SK-N-SH (cell line): ENCODE results near the gene PDE4B. TPM values are rescaled to one million over a fixed set of nuclear protein-coding genes. Genes with fewer than 3 reads are reported as not detected.
A peak's percentile ranks its signal among the peaks of the same experiment; 100 is the strongest.

Experiments
- CTCF ChIA-PET: fragments of 300-600, 350-600 bp; formaldehyde crosslinking; extraction: SDS; loops from one replicate; lab custom pipeline; 2021; lab: Yijun Ruan, JAX
- POLR2A ChIA-PET: fragments of 350-600 bp; sonication (Branson Sonifier 250); formaldehyde crosslinking; extraction: SDS; loops from one replicate; lab custom pipeline; 2020; ENCODE audit warnings: antibody characterized with exemption, inconsistent platforms; lab: Yijun Ruan, JAX
- DNase-seq: peaks from one replicate; pipeline ENCODE4 v3.0.0; 2012
- H2AFZ ChIP-seq: fragments of 200-600 bp; sonication (generic); 2 replicates; pipeline ENCODE4 v1.8.1; 2016; ENCODE audit warnings: antibody characterized with exemption, mild to moderate bottlenecking, low read depth
- H3F3A ChIP-seq: fragments of 200-600 bp; sonication (generic); replicated peaks from 2 replicates; pipeline ENCODE3; 2016; ENCODE audit warnings: antibody characterized with exemption, mild to moderate bottlenecking; ENCODE audit not compliant: insufficient read depth
- H3K27ac ChIP-seq, 2 experiments: fragments of 200-500 bp in 1 of 2; fragments of 200-600 bp in 1 of 2; sonication (Bioruptor generic) in 1 of 2; sonication (generic), shearing (Covaris generic) in 1 of 2; 2 replicates each; pipeline versions ENCODE4 v1.5.1 to v1.6.1; 2014 to 2016; ENCODE audit warnings: low read depth in 2 of 2, inconsistent platforms in 1 of 2, low read length in 1 of 2, mild to moderate bottlenecking in 1 of 2, mixed read lengths in 1 of 2
- H3K27me3 ChIP-seq: fragments of 200-600 bp; sonication (generic), shearing (Covaris generic); 2 replicates; pipeline ENCODE4 v1.6.1; 2016; ENCODE audit warnings: mixed run types; ENCODE audit not compliant: insufficient read depth
- H3K36me3 ChIP-seq, 2 experiments: fragments of 200-500 bp in 1 of 2; fragments of 200-600 bp in 1 of 2; sonication (Bioruptor generic) in 1 of 2; sonication (generic) in 1 of 2; replicated peaks in 1 of 2; 2 replicates each; pipeline versions ENCODE3 to v1.5.1; 2014 to 2016; ENCODE audit warnings: low read length in 1 of 2, mild to moderate bottlenecking in 1 of 2; ENCODE audit not compliant: insufficient read depth in 2 of 2, control insufficient read depth in 1 of 2
- H3K4me1 ChIP-seq, 2 experiments: fragments of 200-500 bp in 1 of 2; fragments of 200-600 bp in 1 of 2; sonication (Bioruptor generic) in 1 of 2; sonication (generic), shearing (Covaris generic) in 1 of 2; 2 replicates each; pipeline versions ENCODE4 v1.5.1 to v1.6.1; 2014 to 2016; ENCODE audit warnings: low read depth in 1 of 2, low read length in 1 of 2, mixed run types in 1 of 2; ENCODE audit not compliant: insufficient read depth in 2 of 2, control insufficient read depth in 1 of 2
- H3K4me2 ChIP-seq: fragments of 200-600 bp; sonication (generic), shearing (Covaris generic); 2 replicates; pipeline ENCODE4 v1.6.1; 2017; ENCODE audit warnings: mixed run types
- H3K4me3 ChIP-seq, 2 experiments: fragments of 200-500 bp in 1 of 2; fragments of 200-600 bp in 1 of 2; sonication (Bioruptor generic) in 1 of 2; sonication (generic), shearing (Covaris generic) in 1 of 2; 2 replicates each; pipeline versions ENCODE4 v1.5.1 to v1.8.1; 2014 to 2016; ENCODE audit warnings: low read depth in 2 of 2, inconsistent platforms in 1 of 2, low read length in 1 of 2, mild to moderate bottlenecking in 1 of 2, mixed read lengths in 1 of 2, moderate library complexity in 1 of 2
- H3K79me2 ChIP-seq: fragments of 200-600 bp; sonication (generic); 2 replicates; pipeline ENCODE4 v1.8.1; 2017; ENCODE audit warnings: mild to moderate bottlenecking; ENCODE audit not compliant: insufficient read depth
- H3K9ac ChIP-seq: fragments of 200-600 bp; sonication (generic); 2 replicates; pipeline ENCODE4 v1.6.1; 2017; ENCODE audit warnings: mixed run types
- H3K9me2 ChIP-seq: fragments of 200-600 bp; sonication (generic); 2 replicates; pipeline ENCODE4 v1.6.1; 2017; ENCODE audit warnings: mixed run types
- H3K9me3 ChIP-seq: fragments of 200-600 bp; sonication (generic); 2 replicates; pipeline ENCODE4 v1.6.1; 2017; ENCODE audit warnings: mixed run types, mild to moderate bottlenecking, moderate library complexity
- H4K20me1 ChIP-seq: fragments of 200-600 bp; sonication (generic); 2 replicates; pipeline ENCODE4 v1.6.1; 2017; ENCODE audit warnings: mild to moderate bottlenecking, mixed run types; ENCODE audit not compliant: insufficient read depth
- CHD2 ChIP-seq: fragments of 150-350 bp; IDR thresholded peaks from 2 replicates; pipeline ENCODE4 v1.6.1; 2018; ENCODE audit warnings: low read length; ENCODE audit not compliant: partially characterized antibody
- FOSL2 ChIP-seq: IDR thresholded peaks from 2 replicates; pipeline ENCODE4 v1.4.0; 2012; ENCODE audit warnings: low read depth, mild to moderate bottlenecking, moderate library complexity, borderline replicate concordance
- FOXM1 ChIP-seq: IDR thresholded peaks from 2 replicates; pipeline ENCODE4 v1.4.0; 2012; ENCODE audit warnings: low read depth, mild to moderate bottlenecking
- GABPA ChIP-seq: IDR thresholded peaks from 2 replicates; pipeline ENCODE4 v1.4.0; 2012; ENCODE audit warnings: low read depth, mild to moderate bottlenecking
- JUND ChIP-seq: IDR thresholded peaks from 2 replicates; pipeline ENCODE4 v1.4.0; 2012
- MEF2A ChIP-seq: IDR thresholded peaks from 2 replicates; pipeline ENCODE4 v1.4.0; 2012; ENCODE audit warnings: low read depth, borderline replicate concordance
- MXI1 ChIP-seq: IDR thresholded peaks from 2 replicates; pipeline ENCODE4 v1.6.1; 2012; ENCODE audit warnings: mild to moderate bottlenecking, low read depth, low read length, improper control_type of control experiment
- NFIC ChIP-seq: IDR thresholded peaks from 2 replicates; pipeline ENCODE4 v1.4.0; 2012; ENCODE audit warnings: borderline replicate concordance
- RAD21 ChIP-seq: IDR thresholded peaks from 2 replicates; pipeline ENCODE4 v1.6.1; 2012; ENCODE audit warnings: mild to moderate bottlenecking, low read length
- SMC3 ChIP-seq: IDR thresholded peaks from 2 replicates; pipeline ENCODE4 v1.6.1; 2012; ENCODE audit warnings: low read depth, low read length, improper control_type of control experiment
- TAF1 ChIP-seq: IDR thresholded peaks from 2 replicates; pipeline ENCODE4 v1.6.1; 2012; ENCODE audit warnings: low read depth, mild to moderate bottlenecking, low read length, moderate library complexity, borderline replicate concordance
- TEAD4 ChIP-seq: IDR thresholded peaks from 2 replicates; pipeline ENCODE4 v1.4.0; 2012; ENCODE audit warnings: mild to moderate bottlenecking, borderline replicate concordance; ENCODE audit not compliant: insufficient read depth
- YY1 ChIP-seq: IDR thresholded peaks from 2 replicates; pipeline ENCODE4 v1.4.0; 2012; ENCODE audit warnings: low read depth, mild to moderate bottlenecking
- WGBS: methylation state at CpG from one replicate; pipeline ENCODE4 v1.1.6; 2017; ENCODE audit warnings: low lambda C conversion rate; 5-methylcytosine and 5-hydroxymethylcytosine counted together
- polyA plus RNA-seq, 3 experiments: library from polyadenylated mRNA; depleted of rRNA; stranded (reverse); fragments of >200 nt; gene quantifications; 2 replicates each; pipeline ENCODE4 v1.2.3, GENCODE V29; 2012
- TF ChIP-seq, protein P1 (sequence below): fragments of 150-350 bp; IDR thresholded peaks from 2 replicates; pipeline ENCODE4 v1.6.1; 2017; ENCODE audit warnings: antibody characterized with exemption, low read length, low read depth, borderline replicate concordance
- TF ChIP-seq, protein P2 (sequence below): IDR thresholded peaks from 2 replicates; pipeline ENCODE4 v1.6.1; 2012; ENCODE audit warnings: mild to moderate bottlenecking, low read depth, low read length, moderate library complexity
- TF ChIP-seq, protein P3 (sequence below): IDR thresholded peaks from 2 replicates; pipeline ENCODE4 v1.4.0; 2012; ENCODE audit warnings: low read depth, borderline replicate concordance
- TF ChIP-seq, protein P4 (sequence below): IDR thresholded peaks from 2 replicates; pipeline ENCODE4; 2012
- TF ChIP-seq, protein P5 (sequence below): IDR thresholded peaks from 2 replicates; pipeline ENCODE4 v1.4.0; 2012; ENCODE audit warnings: low read depth

PDE4B gene
- polyA plus RNA-seq, 1 of the 3 experiments (the other 2 are of a cell fraction) = 1.9 TPM

DNA sequence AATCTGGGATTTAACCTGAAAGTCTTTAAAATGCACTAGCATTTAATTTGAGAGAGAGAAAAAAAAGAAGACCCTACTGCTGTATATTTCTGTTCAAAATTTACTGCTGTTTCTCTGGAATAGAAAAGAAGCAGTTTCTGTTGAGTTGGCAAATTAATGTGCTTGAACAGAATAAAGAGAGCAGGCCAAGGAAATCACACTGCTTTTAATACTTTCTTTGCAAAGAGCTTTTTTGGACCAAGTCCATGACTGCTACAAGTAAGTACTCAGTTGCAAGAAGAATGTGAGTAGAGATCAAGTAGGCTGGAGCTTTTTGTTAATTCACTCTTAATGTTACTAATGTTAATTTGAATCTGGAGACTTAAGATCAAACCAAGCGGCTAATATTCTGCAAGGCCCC is 405.1 kb downstream of the PDE4B start:
- H3K27me3 ChIP-seq = no peaks in the 10 kb centered on the region
- H3K27ac ChIP-seq = peak overlapping the region; percentile 27 to 87; a peak in 3 of 4 replicates
- no peak overlapping the region for H3K9ac ChIP-seq
- WGBS = 82% methylated on average over 1 of the region's 1 CpG
- no peak overlapping the region for H3K4me2 ChIP-seq
- CTCF ChIA-PET = interaction anchor here (0.8 to 3.9 kb wide), 5 partner anchors 10 to 252 kb away, joined by 3 to 28 read pairs (median 3); no protein-coding TSS in a partner anchor
- no peaks in the 10 kb centered on the region for H3K36me3 ChIP-seq
- no peaks in the 10 kb centered on the region for H3K79me2 ChIP-seq
- H3F3A ChIP-seq = no peaks in the 10 kb centered on the region
- POLR2A ChIA-PET = no interaction called here
- H4K20me1 ChIP-seq = no peaks in the 10 kb centered on the region
- no peaks in the 10 kb centered on the region for H3K9me2 ChIP-seq
- DNase-seq = no peak
- no peaks in the 10 kb centered on the region for H3K9me3 ChIP-seq
- H3K4me1 ChIP-seq = peaks cover 0 to 15% of the 10 kb centered on the region in 2 experiments; a peak in 2 of 4 replicates
- TF ChIP-seq, protein P1, sequence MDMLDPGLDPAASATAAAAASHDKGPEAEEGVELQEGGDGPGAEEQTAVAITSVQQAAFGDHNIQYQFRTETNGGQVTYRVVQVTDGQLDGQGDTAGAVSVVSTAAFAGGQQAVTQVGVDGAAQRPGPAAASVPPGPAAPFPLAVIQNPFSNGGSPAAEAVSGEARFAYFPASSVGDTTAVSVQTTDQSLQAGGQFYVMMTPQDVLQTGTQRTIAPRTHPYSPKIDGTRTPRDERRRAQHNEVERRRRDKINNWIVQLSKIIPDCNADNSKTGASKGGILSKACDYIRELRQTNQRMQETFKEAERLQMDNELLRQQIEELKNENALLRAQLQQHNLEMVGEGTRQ = no peak
- TF ChIP-seq TEAD4 (no peak), JUND (no peak), RAD21 (no peak), YY1 (no peak), TAF1 (no peak), CHD2 (no peak), MEF2A (no peak), MXI1 (no peak), SMC3 (no peak), GABPA (no peak), FOXM1 (no peak), NFIC (no peak), FOSL2 (no peak)
- TF ChIP-seq, protein P2, sequence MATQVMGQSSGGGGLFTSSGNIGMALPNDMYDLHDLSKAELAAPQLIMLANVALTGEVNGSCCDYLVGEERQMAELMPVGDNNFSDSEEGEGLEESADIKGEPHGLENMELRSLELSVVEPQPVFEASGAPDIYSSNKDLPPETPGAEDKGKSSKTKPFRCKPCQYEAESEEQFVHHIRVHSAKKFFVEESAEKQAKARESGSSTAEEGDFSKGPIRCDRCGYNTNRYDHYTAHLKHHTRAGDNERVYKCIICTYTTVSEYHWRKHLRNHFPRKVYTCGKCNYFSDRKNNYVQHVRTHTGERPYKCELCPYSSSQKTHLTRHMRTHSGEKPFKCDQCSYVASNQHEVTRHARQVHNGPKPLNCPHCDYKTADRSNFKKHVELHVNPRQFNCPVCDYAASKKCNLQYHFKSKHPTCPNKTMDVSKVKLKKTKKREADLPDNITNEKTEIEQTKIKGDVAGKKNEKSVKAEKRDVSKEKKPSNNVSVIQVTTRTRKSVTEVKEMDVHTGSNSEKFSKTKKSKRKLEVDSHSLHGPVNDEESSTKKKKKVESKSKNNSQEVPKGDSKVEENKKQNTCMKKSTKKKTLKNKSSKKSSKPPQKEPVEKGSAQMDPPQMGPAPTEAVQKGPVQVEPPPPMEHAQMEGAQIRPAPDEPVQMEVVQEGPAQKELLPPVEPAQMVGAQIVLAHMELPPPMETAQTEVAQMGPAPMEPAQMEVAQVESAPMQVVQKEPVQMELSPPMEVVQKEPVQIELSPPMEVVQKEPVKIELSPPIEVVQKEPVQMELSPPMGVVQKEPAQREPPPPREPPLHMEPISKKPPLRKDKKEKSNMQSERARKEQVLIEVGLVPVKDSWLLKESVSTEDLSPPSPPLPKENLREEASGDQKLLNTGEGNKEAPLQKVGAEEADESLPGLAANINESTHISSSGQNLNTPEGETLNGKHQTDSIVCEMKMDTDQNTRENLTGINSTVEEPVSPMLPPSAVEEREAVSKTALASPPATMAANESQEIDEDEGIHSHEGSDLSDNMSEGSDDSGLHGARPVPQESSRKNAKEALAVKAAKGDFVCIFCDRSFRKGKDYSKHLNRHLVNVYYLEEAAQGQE = no peak
- TF ChIP-seq, protein P3, sequence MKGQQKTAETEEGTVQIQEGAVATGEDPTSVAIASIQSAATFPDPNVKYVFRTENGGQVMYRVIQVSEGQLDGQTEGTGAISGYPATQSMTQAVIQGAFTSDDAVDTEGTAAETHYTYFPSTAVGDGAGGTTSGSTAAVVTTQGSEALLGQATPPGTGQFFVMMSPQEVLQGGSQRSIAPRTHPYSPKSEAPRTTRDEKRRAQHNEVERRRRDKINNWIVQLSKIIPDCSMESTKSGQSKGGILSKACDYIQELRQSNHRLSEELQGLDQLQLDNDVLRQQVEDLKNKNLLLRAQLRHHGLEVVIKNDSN = no peak
- TF ChIP-seq, protein P4, sequence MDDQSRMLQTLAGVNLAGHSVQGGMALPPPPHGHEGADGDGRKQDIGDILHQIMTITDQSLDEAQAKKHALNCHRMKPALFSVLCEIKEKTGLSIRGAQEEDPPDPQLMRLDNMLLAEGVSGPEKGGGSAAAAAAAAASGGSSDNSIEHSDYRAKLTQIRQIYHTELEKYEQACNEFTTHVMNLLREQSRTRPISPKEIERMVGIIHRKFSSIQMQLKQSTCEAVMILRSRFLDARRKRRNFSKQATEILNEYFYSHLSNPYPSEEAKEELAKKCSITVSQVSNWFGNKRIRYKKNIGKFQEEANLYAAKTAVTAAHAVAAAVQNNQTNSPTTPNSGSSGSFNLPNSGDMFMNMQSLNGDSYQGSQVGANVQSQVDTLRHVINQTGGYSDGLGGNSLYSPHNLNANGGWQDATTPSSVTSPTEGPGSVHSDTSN = no peak
- TF ChIP-seq, protein P5, sequence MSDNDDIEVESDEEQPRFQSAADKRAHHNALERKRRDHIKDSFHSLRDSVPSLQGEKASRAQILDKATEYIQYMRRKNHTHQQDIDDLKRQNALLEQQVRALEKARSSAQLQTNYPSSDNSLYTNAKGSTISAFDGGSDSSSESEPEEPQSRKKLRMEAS = no peak
- no peak overlapping the region for H3K4me3 ChIP-seq
- no peak overlapping the region; the same call in none of the 2 replicates for H2AFZ ChIP-seq
